HUES48 (cell line): ENCODE measurements around the gene ADGRD1.

Experiments
- H3K27ac ChIP-seq: one replicate; pipeline ENCODE4 v1.7.0; 2013; ENCODE audit warnings: low read depth, low read length, inconsistent platforms
- H3K27me3 ChIP-seq: 2 replicates; pipeline ENCODE4 v1.6.1; 2013; ENCODE audit warnings: mild to moderate bottlenecking, low read length; ENCODE audit not compliant: control insufficient read depth, insufficient read depth
- H3K36me3 ChIP-seq: 2 replicates; pipeline ENCODE4 v1.6.1; 2013; ENCODE audit warnings: low read length; ENCODE audit not compliant: control insufficient read depth, insufficient read depth
- H3K4me1 ChIP-seq: 2 replicates; pipeline ENCODE4 v1.6.1; 2013; ENCODE audit warnings: mild to moderate bottlenecking, low read length; ENCODE audit not compliant: control insufficient read depth, insufficient read depth
- H3K4me3 ChIP-seq: 2 replicates; pipeline ENCODE4 v1.5.1; 2013; ENCODE audit warnings: mild to moderate bottlenecking, low read depth, low read length
- H3K9ac ChIP-seq: 2 replicates; pipeline ENCODE4 v1.6.1; 2013; ENCODE audit warnings: mild to moderate bottlenecking, low read depth, low read length, moderate library complexity
- H3K9me3 ChIP-seq: 2 replicates; pipeline ENCODE4 v1.6.1; 2013; ENCODE audit warnings: low read length; ENCODE audit not compliant: control insufficient read depth, insufficient read depth

The ADGRD1 gene

DNA sequence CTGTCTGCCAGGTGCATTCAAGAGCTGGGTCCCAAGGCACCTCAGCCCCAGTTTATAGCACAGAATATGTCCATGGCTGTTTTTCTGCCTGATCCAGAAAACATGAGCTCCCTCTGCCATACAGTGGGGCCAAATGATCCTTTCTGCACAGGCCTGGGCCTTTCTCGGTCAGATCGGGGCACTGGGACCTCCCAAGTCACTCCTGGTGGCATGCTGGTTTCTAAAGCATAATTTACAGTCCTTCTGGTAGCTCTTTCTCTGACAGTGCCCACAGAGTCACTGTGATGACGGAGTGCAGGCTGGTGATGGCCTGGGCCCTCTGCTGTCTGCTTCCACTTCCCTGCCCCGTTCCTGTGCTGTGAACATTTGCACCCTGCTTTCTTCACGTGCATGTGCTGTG, 99.2 kb downstream of the ADGRD1 start:
- Histone ChIP-seq H3K4me1 (no peaks in the 10 kb centered on the region), H3K9me3 (no peaks in the 10 kb centered on the region), H3K9ac (no peak overlapping the region), H3K4me3 (no peak overlapping the region), H3K27ac (no peak overlapping the region), H3K36me3 (no peaks in the 10 kb centered on the region), H3K27me3 (no peaks in the 10 kb centered on the region)

- no peaks in the 10 kb centered on the region for H3K4me1 ChIP-seq
- H3K4me3 ChIP-seq = no peak overlapping the region
- H3K27ac ChIP-seq = no peak overlapping the region
- H3K36me3 ChIP-seq = no peaks in the 10 kb centered on the region
- no peak overlapping the region for H3K9ac ChIP-seq
- H3K27me3 ChIP-seq = no peaks in the 10 kb centered on the region
- no peaks in the 10 kb centered on the region for H3K9me3 ChIP-seq
These were observed 99.9 kb downstream of the ADGRD1 start for GRCh38 chr12:131053567-131053966.

- H3K36me3 ChIP-seq = no peaks in the 10 kb centered on the region
- H3K27me3 ChIP-seq = no peaks in the 10 kb centered on the region
- H3K9ac ChIP-seq = no peak overlapping the region
- no peak overlapping the region for H3K27ac ChIP-seq
- H3K4me1 ChIP-seq = no peaks in the 10 kb centered on the region
- no peaks in the 10 kb centered on the region for H3K9me3 ChIP-seq
- no peak overlapping the region for H3K4me3 ChIP-seq
These were observed 100.8 kb downstream of the ADGRD1 start for GRCh38 chr12:131054345-131055092.

- no peak overlapping the region for H3K4me3 ChIP-seq
- H3K4me1 ChIP-seq = no peaks in the 10 kb centered on the region
- no peak overlapping the region for H3K27ac ChIP-seq
- no peaks in the 10 kb centered on the region for H3K36me3 ChIP-seq
- H3K9ac ChIP-seq = no peak overlapping the region
- H3K27me3 ChIP-seq = no peaks in the 10 kb centered on the region
- H3K9me3 ChIP-seq = no peaks in the 10 kb centered on the region
These were observed 101.4 kb downstream of the ADGRD1 start for GRCh38 chr12:131055093-131055465.

GRCh38 chr12:131055596-131056233, 102.0 kb downstream of the ADGRD1 start:
- no peaks in the 10 kb centered on the region for H3K4me1 ChIP-seq
- H3K9ac ChIP-seq = no peak overlapping the region

GRCh38 chr12:131056626-131057025, 102.9 kb downstream of the ADGRD1 start:
- Histone ChIP-seq H3K36me3 (no peaks in the 10 kb centered on the region), H3K4me3 (no peak overlapping the region), H3K9me3 (no peaks in the 10 kb centered on the region), H3K27ac (no peak overlapping the region), H3K27me3 (no peaks in the 10 kb centered on the region), H3K4me1 (no peaks in the 10 kb centered on the region), H3K9ac (no peak overlapping the region)

More at GRCh38 chr12:131055596-131056233, 102.0 kb downstream of the ADGRD1 start:
- H3K9me3 ChIP-seq = no peaks in the 10 kb centered on the region
- no peak overlapping the region for H3K4me3 ChIP-seq
- no peaks in the 10 kb centered on the region for H3K36me3 ChIP-seq
- H3K27ac ChIP-seq = no peak overlapping the region
- H3K27me3 ChIP-seq = no peaks in the 10 kb centered on the region

- Histone ChIP-seq H3K4me3 (no peak overlapping the region), H3K27me3 (no peaks in the 10 kb centered on the region), H3K9me3 (no peaks in the 10 kb centered on the region), H3K4me1 (no peaks in the 10 kb centered on the region), H3K36me3 (no peaks in the 10 kb centered on the region), H3K27ac (no peak overlapping the region), H3K9ac (no peak overlapping the region)
These were observed 103.6 kb downstream of the ADGRD1 start for GRCh38 chr12:131057211-131057721.

DNA sequence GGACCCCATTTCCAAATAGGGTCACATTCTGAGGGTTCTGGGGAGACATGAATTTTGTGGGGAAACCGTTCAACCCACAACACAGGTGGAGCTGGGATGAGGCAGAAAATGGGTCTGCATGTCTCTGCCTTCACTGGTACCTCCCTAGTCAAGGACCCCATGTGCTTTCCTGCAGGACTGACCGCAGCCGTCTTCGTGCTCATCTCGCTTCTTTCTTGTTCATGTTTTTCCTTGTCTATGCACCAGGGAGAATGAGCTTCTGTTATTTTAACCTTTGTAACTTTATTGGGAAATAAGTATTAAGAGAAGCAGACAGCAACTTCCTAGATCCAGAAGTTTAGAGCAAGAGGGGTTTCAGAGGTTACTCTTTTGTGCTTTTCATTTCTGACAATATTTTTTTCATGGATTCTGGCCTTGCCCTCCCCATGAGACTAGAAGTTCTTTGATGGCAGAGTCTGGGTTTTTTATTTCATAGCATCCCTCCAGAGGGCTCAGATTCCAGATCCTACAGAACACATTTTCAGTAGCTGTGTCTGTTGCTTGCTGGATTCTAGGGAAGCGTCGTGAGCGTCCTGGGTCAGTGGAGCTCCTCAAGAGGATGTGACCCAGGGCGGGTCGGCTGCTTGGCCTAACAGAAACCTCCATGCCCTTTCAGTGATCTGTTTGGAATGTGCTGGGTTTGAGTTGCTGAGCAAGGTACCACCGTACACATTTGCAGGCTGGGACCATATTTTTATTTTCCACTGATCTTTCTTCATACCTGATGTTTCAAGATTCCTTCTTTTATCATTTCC, 104.2 kb downstream of the ADGRD1 start:
- H3K27me3 ChIP-seq = no peaks in the 10 kb centered on the region
- H3K27ac ChIP-seq = no peak overlapping the region
- no peak overlapping the region for H3K9ac ChIP-seq

DNA sequence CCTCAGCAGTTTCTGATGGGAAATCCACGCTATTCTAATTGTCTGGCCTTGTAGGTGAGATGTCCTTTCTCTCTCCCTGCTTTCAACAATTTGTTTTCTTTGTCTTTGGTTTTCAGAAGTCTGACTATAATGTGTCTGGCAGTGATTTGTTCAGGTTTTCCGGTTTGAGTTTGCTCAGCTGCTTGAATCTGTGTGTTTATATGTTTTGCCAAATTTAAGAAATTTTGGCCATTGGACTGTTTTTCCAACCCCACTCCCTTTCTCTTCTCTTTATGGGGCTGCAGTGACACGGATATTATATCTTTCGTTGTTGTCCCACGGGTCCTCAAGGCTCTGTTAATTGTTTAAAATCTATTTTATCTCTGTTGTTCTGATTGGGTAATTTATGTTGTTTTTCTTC, 105.0 kb downstream of the ADGRD1 start:
- H3K9me3 ChIP-seq = no peaks in the 10 kb centered on the region
- no peak overlapping the region for H3K4me3 ChIP-seq
- no peak overlapping the region for H3K27ac ChIP-seq
- H3K27me3 ChIP-seq = no peaks in the 10 kb centered on the region
- H3K36me3 ChIP-seq = no peaks in the 10 kb centered on the region
- no peak overlapping the region for H3K9ac ChIP-seq
- no peaks in the 10 kb centered on the region for H3K4me1 ChIP-seq

More for the DNA sequence above, 104.2 kb downstream of the ADGRD1 start:
- Histone ChIP-seq H3K4me1 (no peaks in the 10 kb centered on the region), H3K4me3 (no peak overlapping the region), H3K9me3 (no peaks in the 10 kb centered on the region), H3K36me3 (no peaks in the 10 kb centered on the region)

DNA sequence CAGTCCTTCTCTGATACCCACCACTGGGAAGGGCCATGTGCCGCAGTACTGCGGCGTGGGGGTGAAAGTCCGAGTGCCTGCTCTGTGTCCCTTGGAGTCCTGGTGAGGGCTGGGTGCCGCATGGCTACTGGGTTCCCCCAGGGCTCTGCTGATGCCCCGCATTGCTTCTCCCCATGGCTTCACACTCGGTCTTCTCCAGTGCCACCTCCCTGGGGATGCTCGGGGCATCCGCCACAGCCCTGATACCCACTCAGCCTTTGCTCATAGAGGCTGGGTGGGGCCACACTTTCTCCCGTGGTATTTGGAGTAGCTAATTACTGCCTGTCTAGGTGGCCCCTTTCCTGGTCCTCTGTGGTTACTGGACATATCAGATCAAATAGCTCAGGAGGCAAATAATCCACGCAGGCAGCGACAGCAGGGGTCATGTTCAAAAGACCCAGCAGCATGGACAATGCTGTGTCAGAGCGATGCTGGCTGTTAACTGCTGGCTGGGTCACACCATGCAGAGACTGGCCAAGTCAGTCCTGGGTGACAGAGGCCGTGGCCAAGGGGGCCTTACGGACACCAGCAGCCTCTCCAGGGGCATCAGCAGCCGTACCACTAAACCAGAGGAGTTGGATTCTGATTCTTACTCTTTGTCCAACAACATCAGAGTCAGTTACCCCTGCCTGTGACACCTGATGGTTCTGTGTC, 106.5 kb downstream of the ADGRD1 start:
- no peaks in the 10 kb centered on the region for H3K36me3 ChIP-seq
- H3K27ac ChIP-seq = no peak overlapping the region
- no peaks in the 10 kb centered on the region for H3K9me3 ChIP-seq
- H3K4me1 ChIP-seq = no peaks in the 10 kb centered on the region
- H3K9ac ChIP-seq = no peak overlapping the region
- no peaks in the 10 kb centered on the region for H3K27me3 ChIP-seq
- no peak overlapping the region for H3K4me3 ChIP-seq
